ENCODE measurements around the gene DGKD.
A peak's percentile ranks its signal among the peaks of the same experiment; 100 is the strongest.

The DGKD gene

DNA sequence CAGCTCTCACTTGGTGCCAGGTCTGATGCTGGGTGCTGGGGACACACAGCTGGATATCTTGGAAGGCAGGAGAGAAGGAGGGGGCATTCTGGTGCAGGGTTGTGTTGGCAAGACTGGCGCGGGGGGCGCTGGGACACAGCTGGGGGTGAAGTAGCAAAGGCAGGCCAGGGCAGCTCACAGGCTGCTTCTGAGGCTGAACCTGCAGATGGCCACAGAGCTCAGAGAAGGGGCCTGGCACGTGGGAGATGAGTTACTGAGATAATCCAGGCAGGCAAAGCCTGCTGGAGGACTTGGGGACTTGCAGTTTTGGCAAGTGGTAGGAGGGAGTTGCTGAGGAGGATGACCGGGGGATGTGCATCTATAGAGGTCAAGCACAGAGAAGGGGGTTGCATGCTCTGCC lies 16.2 kb upstream of the DGKD start:
- no peak for DNase-seq

DNA sequence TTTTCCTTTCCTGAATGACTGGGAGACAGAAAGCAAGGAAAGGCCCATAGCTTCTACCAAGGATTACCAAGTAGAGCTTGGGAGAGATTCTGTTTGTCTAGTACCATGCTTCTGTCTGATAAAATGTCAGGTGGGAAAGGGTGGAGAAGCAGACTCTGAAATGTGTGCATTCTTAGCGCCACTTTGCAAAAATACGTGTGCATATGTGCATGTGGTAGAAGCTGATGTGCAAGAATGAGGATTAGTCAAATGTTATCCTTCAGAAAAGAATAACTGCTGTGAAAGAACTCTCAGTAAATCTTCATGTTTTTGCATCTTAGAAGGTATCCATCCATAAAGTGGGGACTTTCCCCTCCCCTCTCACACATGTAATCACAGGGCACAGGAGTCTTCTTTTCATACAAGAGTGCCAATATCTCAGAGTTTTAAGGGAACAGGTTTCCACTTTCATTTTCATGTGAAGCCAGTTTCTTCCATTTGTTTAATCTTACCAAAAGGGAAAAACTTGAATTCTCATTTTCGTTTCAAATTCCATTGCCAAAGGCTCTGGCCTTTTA lies 15.4 kb upstream of the DGKD start:
- DNase-seq: no peak

DNA sequence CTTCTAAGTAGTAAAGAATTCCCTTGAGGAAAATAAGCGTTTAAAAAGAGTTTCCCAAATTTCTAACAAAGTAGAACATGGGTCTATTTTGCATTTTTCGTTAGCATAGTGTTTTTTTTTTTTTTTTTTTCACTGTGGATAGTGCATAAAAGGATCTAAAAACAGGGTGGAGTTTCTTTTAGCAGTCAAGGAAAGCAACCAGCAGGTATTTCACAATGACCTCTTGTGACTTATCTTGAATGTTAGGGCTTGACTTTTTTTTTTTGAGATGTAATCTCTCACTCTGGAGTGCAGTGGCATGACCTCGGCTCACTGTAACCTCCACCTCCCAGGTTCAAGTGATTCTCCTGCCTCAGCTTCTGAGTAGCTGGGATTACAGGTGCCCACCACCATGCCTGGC lies 14.9 kb upstream of the DGKD start:
- DNase-seq: no peak

DNA sequence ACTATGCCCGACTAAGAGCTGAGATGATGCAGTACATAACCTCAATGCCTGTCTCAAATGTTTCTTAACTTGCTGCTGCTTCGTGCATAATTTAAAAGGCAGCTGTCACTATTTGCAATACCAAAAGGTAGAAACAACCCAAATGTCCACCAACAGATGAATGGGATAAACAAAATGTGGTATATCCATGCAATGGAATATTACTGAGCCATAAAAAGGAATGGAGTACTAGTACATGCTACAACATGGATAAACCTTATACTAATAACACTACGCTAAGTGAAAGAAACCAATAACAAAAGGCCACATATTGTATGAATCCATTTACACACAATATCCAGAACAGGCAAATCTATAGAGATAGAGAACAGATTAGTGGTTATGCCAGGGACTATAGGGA lies 13.0 kb upstream of the DGKD start:
- no peak for DNase-seq

DNA sequence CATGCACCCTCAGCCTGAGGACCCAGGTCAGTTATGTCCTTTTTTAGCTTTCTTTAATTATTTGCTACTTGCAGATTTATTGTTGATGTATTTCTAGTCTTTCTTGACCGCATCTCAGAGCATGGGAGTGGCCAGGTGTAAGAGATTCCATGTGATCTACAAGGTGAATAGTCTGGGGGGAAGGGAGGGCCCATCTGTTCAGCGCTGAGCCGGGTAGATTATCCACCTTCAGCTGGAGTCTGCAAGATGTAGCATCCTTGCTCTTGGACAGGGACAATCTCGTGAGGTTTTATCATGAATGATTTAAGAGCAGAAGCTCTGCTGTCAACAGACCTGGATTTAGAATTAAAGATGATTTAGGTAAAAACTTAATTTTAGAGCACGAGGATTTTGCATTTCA lies 12.0 kb upstream of the DGKD start:
- DNase-seq: no peak

DNA sequence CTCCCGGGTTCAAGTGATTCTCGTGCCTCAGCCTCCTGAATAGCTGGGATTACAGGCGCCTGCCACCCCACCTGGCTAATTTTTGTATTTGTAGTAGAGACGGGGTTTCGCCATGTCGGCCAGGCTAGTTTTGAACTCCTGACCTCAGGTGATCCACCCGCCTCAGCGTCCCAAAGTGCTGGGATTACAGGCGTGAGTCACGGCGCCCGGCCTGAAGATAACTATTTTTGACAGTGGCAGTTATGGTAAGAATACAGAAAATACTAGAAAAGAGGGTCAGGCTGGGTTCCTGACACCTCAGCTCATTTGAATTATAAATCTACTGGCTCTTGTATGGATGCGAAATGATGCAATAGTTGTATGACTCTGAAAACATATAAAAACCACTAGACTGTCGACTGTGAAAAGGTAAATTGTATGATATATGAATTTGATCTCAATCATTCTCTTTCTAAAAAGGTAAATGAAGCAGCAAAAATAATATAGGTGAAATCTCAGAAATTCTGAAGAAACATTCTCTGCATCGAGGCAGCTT lies 11.1 kb upstream of the DGKD start:
- DNase-seq: no peak

DNA sequence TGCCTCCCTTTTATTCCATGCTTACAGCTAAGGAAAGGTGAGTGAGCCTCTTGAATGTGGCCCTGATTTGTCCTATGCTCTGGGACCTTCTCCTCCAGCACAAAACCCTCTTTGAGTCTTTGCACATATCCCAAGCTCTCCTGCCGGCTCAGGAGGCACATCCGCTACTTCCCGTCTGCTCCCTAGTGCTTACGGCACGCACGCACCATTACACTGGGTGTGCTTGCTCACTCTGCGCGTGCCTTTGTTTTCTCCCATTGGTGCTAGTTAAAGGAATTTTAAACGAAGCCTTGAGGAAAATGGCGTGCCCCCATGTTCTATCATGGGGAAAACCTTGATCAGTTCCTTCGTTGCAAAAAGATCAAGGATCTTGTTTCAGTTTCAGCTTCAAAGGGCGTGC lies 7.9 kb upstream of the DGKD start:
- no peak for DNase-seq

GRCh38 chr2:233346930-233347329 lies 7.4 kb upstream of the DGKD start:
- no peak for DNase-seq

- peak; percentile 88 for DNase-seq
Measured at GRCh38 chr2:233349005-233349998, 5.0 kb upstream of the DGKD start.

DNA sequence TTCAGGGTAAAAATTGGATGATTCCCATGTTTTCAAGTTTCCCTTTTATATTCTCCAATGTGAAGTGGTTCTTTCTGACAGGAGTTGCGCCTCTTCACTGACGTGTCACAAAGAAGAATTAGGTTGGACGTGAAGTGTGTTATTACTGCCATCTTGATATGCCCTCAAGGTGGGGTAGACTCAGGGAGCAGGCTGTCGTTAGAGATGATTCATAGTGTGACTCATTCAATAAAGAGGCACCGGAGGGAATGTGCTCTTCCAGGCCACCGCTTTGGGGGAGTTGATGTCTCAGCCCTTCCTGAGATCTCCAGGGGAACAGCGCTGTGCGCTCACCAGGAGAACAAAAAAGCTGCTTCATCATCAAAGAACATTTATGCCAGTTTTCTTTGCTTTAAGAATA lies 3.6 kb upstream of the DGKD start:
- DNase-seq: no peak

GRCh38 chr2:233351423-233351822 lies 2.9 kb upstream of the DGKD start:
- DNase-seq: no peak

DNA sequence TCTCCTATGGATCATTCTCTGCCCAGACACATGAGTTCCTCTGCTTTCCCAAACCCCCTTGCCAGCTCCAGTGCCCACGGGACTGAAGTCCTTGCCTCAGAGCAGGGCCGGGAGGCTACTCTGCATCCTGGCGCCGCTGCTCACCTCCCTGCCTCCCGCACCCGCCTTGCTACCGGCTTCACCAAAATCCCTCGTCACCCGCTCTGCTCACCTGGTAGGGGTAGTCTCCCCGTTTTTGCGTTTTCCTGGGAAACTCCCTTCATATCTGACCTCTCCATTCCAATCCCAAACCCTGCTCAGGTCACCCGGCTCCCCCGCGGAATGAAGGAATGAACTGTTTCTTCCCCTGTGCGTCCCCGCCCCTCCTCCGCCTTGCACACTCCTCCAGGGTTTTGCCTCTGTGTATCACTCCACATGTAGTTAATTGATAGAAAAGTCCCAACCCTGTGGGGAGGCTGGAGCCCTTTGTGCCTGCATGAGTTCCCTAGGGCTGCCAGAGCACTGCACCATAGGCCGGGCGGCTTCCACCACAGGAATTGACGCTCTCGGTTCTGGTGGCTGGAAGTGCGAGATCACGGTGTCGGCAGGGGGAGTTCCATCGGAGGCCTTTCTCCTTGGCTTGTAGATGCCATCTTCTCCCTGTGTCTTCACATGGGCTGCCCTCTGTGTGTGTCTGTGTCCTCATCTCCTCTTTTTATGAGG lies 2.0 kb upstream of the DGKD start:
- DNase-seq: no peak

DNA sequence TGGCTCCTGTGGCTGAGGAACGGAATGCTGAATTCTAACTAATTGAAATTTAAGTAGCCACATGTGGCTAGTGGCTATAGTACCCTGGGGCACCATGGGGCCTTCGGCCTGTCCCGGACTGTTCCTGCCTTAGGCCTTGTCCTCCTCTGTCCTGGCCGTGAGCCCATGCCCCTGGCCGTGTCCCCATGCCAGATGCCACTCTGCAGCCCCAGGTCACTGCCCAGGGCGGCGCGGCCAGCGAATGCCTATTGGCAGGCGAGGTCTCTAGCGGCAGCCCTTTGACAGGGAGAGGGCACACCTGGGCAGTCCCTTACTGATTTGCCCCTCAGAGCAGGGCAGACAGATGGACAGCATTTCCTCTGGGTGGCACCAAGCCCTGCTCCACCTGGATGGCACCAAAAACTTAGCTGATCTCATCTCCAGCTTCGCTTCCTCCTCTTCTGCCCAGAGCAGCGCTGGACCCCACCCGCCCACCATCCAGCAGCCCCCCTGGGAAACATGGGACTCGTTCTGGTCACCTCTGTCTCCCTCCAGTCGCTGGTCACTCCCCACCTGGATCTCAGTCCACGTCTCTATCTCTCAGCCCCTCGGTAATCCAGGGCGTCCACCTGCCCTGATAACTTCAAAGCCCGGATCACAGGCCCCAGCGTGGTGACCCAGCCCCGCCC lies 1.1 kb upstream of the DGKD start:
- no peak for DNase-seq

DNA sequence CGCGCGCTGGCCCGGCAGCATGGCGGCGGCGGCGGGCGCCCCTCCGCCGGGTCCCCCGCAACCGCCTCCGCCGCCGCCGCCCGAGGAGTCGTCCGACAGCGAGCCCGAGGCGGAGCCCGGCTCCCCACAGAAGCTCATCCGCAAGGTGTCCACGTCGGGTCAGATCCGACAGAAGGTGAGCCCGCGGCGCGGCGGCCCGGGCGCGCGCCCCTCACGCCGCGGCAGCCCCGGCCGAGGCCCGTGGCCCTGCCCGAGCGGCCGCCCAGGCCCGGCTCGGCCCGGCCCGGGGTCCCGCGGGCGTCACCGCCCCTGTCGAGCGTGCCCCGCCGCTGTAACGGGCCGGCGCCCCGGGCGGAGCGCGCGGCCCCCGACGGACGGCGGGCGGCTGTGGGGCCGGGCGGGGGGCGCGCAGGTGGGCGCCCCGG lies 218 bp downstream of the DGKD start:
- DNase-seq: no peak

DNA sequence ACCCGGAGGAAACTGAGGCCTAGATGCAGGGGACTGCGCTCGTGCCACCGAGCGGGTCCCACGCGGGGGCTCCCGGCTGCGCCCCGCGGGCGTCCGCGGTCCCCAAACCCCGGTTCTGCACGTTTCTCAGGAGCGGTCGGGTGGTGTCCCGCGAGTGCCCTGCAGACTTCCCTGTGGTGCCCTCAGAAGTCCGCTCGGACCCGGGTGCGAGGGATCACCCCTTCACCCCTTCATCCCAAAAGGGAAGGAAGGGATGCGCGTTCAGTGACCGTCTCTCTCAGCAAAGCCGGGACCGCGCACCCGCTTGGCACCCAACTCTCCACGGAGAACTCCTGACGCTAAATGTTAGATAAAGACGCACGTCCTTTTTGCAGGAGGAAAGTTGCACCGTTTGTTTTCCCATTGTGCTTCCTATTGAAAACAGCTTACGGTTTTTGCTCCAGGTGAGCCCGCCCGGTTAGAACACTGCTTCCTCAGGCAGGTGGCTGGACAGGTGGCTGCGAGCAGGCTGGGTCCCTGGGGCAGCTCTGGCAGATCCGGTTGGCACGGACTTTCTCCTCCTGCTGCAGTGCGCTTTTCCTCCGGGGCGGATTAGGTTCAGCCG lies 779 bp downstream of the DGKD start:
- peak; percentile 7 for DNase-seq

DNA sequence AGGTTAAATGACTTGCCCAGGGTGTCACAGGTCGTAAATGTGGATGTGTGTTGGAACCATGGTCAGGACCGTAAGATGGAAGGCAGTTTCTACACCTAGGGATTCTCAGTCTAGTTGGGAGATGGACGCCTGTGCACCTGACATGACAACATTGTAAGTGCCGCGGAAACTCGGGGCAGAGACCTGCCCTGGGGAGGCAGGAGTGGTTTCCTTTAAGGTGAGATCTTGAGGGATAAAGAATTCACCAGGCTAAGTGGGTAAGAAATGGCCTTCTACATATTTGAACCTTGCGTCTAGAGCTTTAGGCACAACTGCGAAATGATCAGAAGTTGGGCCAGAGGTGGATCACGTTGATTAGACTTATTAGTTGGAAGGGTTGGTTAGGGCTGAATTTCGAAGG lies 1.6 kb downstream of the DGKD start:
- DNase-seq: no peak

DNA sequence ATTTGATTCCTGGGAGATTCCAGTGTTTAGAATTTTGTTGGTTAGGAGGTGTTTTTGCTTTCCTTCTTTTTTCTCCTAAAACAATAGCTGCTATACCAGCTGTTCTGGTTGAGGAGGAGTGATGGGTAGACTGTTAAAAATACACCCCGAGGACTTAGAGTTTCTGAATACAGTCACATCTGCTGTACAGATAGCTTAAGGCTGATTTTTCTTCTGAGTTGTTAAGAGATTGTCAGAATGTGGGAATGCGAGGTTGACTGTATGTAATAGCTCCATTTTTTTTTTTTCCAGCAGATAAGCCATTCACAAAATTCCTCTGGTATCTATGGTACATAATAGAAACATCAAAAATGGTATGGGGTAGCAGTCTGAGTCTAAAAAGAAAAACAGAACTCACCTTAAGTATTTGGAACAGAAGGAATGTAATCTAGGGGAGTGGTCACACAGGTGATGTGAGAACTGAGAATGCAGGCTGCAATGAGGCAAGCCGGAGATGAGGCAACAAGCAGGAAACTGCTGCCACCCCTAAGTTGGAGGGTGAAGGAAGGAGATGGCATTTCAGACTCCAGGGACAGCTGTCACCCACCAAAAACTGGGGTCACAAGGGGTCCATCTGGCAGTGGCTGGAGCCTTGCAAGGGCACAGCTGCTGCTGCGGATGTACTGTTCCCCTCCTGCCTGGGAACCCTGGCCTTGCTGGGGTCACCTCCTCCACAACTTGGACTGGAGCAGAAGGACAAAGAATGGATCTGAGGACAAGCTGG lies 2.4 kb downstream of the DGKD start:
- DNase-seq: no peak

DNA sequence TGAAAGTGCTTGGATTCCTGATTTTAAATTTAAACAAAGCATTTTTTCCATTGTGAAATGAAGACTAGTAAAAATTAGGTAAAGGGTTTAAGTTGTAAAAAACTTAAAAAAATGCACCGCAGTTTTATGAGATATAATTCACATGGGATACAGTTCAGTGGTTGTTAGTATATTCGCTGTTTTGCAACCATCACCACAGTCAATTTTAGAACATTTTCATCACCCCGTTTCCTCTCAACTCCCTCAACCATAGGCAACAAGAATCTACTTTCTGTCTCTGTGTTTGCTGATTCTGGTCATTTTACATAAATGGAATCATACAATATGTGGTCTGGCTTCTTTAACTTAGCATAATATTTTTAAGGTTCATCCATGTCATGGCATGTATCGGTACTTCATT lies 4.0 kb downstream of the DGKD start:
- no peak for DNase-seq

DNA sequence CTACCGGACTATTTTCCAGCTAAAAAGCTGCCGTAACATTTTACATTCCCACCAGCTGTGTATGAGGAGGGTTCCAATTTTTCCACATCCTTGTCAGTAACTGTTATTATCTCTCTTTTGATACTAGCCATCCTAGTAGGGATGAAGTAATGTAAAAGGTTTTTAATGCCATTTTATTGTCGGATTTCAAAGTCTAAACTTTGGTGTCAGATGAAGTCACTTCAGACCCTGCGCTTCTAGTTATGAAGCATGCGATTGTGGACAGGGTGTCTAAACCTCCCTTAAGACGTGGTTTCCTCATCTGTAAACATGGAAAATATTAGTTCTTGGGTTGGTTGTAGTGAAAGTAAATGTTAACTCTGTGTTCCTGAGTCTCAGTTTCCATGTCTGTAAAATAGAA lies 4.7 kb downstream of the DGKD start:
- DNase-seq: no peak

GRCh38 chr2:233359823-233360222 lies 5.5 kb downstream of the DGKD start:
- DNase-seq: no peak

DNA sequence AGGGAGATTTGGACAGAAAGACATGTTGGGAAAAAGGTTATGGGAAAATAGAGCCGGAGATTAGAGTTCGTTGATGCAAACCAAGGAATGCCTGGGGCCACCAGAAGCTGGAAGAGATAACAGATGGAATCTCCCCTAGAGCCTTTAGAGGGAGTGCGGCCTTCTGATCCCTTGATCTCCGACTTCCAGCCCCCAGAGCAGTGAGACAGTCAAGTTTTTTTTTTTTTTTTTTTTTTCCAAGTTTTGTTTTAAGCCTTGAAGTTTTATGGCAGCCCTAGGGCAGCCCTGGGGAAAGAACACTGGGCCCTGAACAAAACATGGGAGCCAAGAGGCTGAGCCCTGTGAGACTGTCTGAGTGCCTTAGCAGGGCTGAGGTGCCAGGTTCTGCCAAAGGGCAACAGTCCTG lies 6.5 kb downstream of the DGKD start:
- DNase-seq: no peak

DNA sequence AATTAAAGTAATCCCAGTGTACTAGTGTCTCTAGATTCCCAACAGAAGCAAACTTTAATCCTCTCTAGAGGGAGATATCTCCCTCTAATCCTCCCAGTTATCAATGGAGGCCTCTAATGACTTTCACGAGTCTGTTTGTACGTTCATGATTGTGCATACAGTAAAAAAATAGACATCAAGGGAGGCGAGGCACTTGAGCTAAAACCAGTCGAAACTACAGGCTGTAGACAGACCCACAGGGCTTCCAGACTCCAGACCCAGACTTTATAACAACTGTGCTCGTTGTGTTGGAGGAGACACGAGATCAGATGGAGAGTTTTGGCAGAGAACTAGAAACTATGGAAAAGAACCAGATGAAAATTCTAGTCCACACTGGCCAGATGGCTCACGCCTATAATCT lies 7.0 kb downstream of the DGKD start:
- DNase-seq: no peak
